ENCODE measurements around the gene SLC17A9.

SLC17A9 gene

GRCh38 chr20:63003546-63003945, 51.0 kb downstream of the SLC17A9 start:
- no peak for DNase-seq

- no peak for DNase-seq
These were observed 52.3 kb downstream of the SLC17A9 start for GRCh38 chr20:63004607-63005364.

- DNase-seq, result no peak
These were observed 52.9 kb downstream of the SLC17A9 start for GRCh38 chr20:63005365-63005861.

GRCh38 chr20:63005862-63006539, 53.5 kb downstream of the SLC17A9 start:
- DNase-seq, result no peak

- DNase-seq, result no peak
These were observed 54.2 kb downstream of the SLC17A9 start, which contains the start of gene BHLHE23 for GRCh38 chr20:63006540-63007359. Gene BHLHE23 (minus strand): TSS chr20:63006964. CDS start chr20:63006774, 190 bp downstream.

- DNase-seq, result no peak
These were observed 54.8 kb downstream of the SLC17A9 start for GRCh38 chr20:63007360-63007645.

GRCh38 chr20:63007646-63008488, 55.4 kb downstream of the SLC17A9 start:
- no peak for DNase-seq

GRCh38 chr20:63008541-63009044, 56.1 kb downstream of the SLC17A9 start:
- no peak for DNase-seq

- peak; percentile 50 for DNase-seq
These were observed 56.8 kb downstream of the SLC17A9 start for GRCh38 chr20:63009045-63009961.

- DNase-seq, result no peak
These were observed 57.7 kb downstream of the SLC17A9 start for GRCh38 chr20:63009988-63010769.

GRCh38 chr20:63011798-63012197, 59.3 kb downstream of the SLC17A9 start:
- no peak for DNase-seq

GRCh38 chr20:63013207-63013606, 60.7 kb downstream of the SLC17A9 start:
- no peak for DNase-seq

- no peak for DNase-seq
These were observed 61.8 kb downstream of the SLC17A9 start for GRCh38 chr20:63014287-63014686.

- peak; percentile 68 for DNase-seq
These were observed 62.2 kb downstream of the SLC17A9 start for GRCh38 chr20:63014710-63015109.

GRCh38 chr20:63015147-63015661, 62.7 kb downstream of the SLC17A9 start:
- no peak for DNase-seq

- DNase-seq, result no peak
These were observed 63.3 kb downstream of the SLC17A9 start for GRCh38 chr20:63015662-63016361.

- DNase-seq, result no peak
These were observed 64.1 kb downstream of the SLC17A9 start for GRCh38 chr20:63016514-63017075.

- DNase-seq, result no peak
These were observed 64.7 kb downstream of the SLC17A9 start for GRCh38 chr20:63017076-63017825.
